GM21447 (cell line): Measurements from ENCODE around the gene EPS8L3.

Experiments used
- ATAC-seq: cut with Tn5 transposase; IDR thresholded peaks from one replicate; pipeline ENCODE4 v1.9.1; 2021; ENCODE audit not compliant: unreplicated experiment

Gene EPS8L3

GRCh38 chr1:109793486-109794318 is 30.0 kb upstream of the EPS8L3 start:
- no peak for ATAC-seq

DNA sequence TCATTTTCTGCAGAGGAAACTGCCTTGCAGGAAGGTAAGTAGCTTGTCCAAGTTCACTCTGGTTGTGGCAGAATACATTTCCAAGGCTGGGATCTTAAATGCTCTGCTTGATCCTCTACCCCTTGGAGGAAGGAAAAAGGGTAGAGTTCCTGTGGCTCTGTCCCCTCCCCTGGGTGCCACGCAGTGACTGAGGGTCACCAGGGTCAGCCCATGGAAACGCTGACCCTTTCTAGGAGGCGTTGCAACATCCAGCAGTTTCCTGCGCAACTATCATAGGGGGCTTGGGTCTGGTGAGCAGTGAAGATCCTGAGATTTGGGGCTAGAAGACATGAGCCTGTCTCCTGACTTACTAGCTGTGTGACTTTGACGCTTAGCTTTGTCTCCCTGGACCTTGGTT is 29.4 kb upstream of the EPS8L3 start:
- ATAC-seq = no peak

- no peak for ATAC-seq
Measured at GRCh38 chr1:109792056-109792831, 28.5 kb upstream of the EPS8L3 start.

DNA sequence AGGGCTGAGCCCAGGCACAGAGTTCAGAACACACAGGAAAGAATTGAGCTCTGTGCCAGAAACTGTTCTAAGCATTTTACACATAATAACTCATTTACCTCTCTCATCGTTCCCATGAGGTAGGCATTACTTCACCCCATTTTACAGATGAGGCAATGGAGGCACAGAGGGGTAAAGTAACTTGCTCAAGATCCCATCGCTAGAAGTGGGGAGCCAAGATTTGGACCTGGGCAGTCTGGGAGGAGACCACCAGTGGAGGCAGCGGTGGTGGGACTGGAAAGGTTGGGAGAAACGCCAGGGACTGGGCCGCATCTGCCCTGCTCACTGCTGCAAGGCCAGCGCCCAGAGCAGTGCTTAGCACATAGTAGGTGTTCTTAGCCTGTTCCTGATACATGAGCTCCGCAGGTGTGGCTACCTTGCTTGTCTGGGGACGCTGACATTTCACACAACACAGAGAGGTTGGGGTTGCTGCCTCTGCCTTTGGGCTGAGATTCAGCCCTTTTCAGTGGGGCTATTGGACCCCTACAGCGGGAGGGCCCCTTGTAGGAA is 27.8 kb upstream of the EPS8L3 start:
- ATAC-seq = no peak

- peak; percentile 85 for ATAC-seq
Measured at GRCh38 chr1:109790735-109791494, 27.2 kb upstream of the EPS8L3 start.

GRCh38 chr1:109790329-109790728 is 26.6 kb upstream of the EPS8L3 start:
- ATAC-seq = no peak

- ATAC-seq = no peak
Measured at GRCh38 chr1:109789551-109790180, 25.9 kb upstream of the EPS8L3 start.

DNA sequence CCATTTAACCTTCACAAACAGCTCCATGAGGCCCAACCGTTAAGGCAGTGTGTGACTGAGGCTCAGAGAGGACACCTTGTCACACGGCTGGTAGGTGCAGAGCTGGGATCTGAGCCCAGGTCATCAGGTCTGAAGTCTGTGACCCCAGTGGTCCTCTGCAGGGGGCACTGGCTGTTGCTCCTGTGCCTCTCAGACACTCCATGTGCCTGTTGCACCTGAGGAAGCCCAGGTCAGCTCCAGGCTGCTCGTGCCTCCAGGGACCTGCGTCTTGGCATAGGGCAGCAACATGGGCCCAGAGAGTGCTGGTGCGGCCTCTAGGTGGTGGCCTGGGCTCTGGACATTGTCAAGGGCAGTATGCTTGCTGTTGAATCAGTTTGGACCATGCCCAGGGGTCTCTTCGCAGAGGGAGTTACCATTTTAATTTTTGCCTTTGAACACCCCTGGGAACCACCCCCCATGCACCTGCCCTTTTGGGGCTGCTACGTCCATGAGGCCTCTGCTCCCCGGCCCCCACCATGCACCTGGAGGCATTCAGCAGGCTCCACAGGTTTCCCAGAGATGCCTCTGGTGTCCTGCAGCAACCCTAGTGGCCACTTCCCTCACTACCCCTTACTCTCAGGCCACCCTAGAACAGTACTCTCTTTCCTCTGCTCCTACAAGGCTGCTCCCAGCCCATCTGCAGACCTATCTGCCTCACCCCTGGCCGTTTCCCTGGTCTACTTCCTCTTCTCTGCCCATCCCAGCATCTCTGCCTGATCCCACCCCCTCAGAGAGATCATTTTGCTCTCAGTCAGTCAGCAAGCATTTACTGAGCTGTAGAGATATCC is 25.2 kb upstream of the EPS8L3 start:
- no peak for ATAC-seq

GRCh38 chr1:109787845-109788601 is 24.3 kb upstream of the EPS8L3 start:
- ATAC-seq = no peak

GRCh38 chr1:109787211-109787844 is 23.6 kb upstream of the EPS8L3 start:
- ATAC-seq = no peak

- no peak for ATAC-seq
Measured at GRCh38 chr1:109786531-109787021, 22.9 kb upstream of the EPS8L3 start.

DNA sequence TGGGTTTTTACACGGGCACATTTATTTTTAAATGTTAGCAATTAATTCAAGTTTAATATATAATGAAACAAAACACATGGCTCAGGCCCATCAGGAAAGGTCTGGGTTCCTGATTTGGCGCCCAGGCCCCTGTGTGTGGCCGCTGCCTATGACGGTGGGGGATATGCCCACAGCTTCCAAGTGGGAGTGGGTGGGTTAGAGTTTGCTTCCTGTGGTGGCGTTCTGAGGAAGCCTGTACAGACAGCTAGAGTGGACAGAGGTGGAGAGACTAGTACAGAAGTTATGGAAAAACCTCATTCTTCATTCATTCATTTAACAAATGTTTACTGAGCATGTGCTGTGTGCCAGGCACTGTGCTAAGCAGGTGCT is 22.4 kb upstream of the EPS8L3 start:
- no peak for ATAC-seq

- ATAC-seq = no peak
Measured at GRCh38 chr1:109785446-109786111, 21.9 kb upstream of the EPS8L3 start.

GRCh38 chr1:109784551-109785252 is 21.0 kb upstream of the EPS8L3 start:
- no peak for ATAC-seq

- no peak for ATAC-seq
Measured at GRCh38 chr1:109783436-109783835, 19.7 kb upstream of the EPS8L3 start.

- no peak for ATAC-seq
Measured at GRCh38 chr1:109782927-109783326, 19.2 kb upstream of the EPS8L3 start.

- no peak for ATAC-seq
Measured at GRCh38 chr1:109782514-109782913, 18.8 kb upstream of the EPS8L3 start.
